ENCODE measurements around the gene C9.

Gene C9

DNA sequence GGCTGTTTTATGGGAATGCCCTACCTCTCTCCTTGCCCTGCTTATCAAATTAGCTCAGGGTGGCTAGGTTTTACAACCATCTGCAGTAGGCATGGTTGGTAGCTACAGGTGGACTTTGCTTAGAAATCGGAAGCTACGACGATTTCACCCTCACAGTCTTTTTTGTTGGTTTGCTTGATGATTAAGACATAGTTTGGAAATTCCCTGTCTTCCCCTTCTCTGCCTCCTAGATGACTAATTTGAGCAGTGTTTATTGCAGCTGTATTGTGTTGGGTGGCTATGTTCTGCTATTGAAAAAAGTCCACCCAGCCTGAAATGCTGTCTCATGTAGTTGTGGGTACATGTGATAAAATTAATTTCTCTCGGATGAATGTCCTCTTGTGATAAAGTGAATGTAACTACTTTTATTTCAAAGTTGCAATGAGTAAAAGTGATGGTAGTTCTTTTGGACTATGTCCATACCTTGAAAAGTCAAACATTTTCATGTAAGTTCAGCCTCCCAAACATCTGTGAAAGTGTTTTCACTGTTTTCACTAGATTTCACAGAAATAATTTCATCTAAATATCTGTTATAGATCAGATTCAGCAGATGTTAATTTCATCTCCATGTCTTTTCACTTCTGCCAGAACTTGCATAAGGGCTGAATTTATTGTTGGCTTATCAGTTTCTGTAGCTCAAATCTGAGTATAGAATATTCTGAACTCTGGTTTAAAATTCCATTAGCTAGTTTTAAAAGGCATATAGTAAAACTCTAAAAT is 107.6 kb downstream of the C9 start:
- Histone ChIP-seq H3K4me3 (ENCODE audit: low read depth, low read length) (no peak overlapping the region), H3K9me3 (no peaks in the 10 kb centered on the region), H3K36me3 (no peaks in the 10 kb centered on the region), H3K4me1 (no peaks in the 10 kb centered on the region), H3K27me3 (no peaks in the 10 kb centered on the region; the same call in 1 of the 2 replicates)
- TF ChIP-seq, protein P1, sequence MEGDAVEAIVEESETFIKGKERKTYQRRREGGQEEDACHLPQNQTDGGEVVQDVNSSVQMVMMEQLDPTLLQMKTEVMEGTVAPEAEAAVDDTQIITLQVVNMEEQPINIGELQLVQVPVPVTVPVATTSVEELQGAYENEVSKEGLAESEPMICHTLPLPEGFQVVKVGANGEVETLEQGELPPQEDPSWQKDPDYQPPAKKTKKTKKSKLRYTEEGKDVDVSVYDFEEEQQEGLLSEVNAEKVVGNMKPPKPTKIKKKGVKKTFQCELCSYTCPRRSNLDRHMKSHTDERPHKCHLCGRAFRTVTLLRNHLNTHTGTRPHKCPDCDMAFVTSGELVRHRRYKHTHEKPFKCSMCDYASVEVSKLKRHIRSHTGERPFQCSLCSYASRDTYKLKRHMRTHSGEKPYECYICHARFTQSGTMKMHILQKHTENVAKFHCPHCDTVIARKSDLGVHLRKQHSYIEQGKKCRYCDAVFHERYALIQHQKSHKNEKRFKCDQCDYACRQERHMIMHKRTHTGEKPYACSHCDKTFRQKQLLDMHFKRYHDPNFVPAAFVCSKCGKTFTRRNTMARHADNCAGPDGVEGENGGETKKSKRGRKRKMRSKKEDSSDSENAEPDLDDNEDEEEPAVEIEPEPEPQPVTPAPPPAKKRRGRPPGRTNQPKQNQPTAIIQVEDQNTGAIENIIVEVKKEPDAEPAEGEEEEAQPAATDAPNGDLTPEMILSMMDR (IDR thresholded peaks at IDR 0.05; ENCODE audit: low read depth, low read length): no peak
- no peak for DNase-seq

DNA sequence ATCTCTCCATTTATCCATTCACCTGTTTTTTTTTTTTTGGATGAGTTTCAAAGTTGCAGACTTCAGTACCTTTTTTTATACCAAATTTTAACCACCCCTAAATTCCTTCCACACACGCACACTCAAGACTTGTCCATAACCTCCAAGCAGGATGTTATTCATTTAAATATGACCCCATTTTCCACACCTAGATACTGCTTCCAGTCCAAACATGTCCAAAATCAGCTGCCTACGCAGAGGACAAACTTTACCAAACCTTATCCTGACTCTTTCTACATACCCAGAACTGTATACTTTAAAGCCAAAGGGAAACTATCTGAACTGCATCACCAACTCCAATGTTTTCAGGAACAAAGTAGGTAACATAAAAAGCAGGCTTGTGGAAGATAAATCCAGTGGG is 108.9 kb downstream of the C9 start:
- H3K9me3 ChIP-seq: no peaks in the 10 kb centered on the region
- TF ChIP-seq, protein P1 (IDR thresholded peaks at IDR 0.05; ENCODE audit: low read depth, low read length): no peak
- no peaks in the 10 kb centered on the region for H3K4me1 ChIP-seq
- H3K4me3 ChIP-seq (ENCODE audit: low read depth, low read length): no peak overlapping the region
- H3K27me3 ChIP-seq: no peaks in the 10 kb centered on the region; the same call in 1 of the 2 replicates
- no peak for DNase-seq
- no peaks in the 10 kb centered on the region for H3K36me3 ChIP-seq

DNA sequence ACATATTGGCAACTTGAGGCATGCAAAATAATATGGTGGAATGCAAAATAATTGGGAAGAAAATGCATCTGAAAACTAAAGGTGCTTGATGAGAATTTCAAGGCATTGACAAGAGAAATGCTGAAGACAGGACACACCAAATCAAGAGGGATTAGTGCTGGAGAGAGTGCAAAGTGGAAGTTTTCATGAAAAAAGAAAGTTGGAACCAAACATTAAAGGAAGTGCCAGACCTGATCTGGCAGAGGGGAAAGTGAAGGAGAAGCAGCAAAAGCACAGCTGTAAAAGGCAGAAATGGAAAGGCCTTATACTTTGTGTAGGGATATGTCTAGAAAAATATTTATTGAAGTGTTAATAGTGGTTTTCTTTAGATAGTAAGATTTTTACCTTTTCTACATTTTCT is 109.6 kb downstream of the C9 start:
- no peak overlapping the region for H3K4me3 ChIP-seq (ENCODE audit: low read depth, low read length)
- H3K36me3 ChIP-seq: no peaks in the 10 kb centered on the region
- no peaks in the 10 kb centered on the region; the same call in 1 of the 2 replicates for H3K27me3 ChIP-seq
- H3K4me1 ChIP-seq: no peaks in the 10 kb centered on the region
- no peak for DNase-seq
- no peaks in the 10 kb centered on the region for H3K9me3 ChIP-seq
- TF ChIP-seq, protein P1 (IDR thresholded peaks at IDR 0.05; ENCODE audit: low read depth, low read length): no peak

GRCh38 chr5:39253196-39253595 is 111.1 kb downstream of the C9 start:
- TF ChIP-seq, protein P1 (IDR thresholded peaks at IDR 0.05; ENCODE audit: low read depth, low read length): no peak
- Histone ChIP-seq H3K4me3 (ENCODE audit: low read depth, low read length) (no peak overlapping the region), H3K9me3 (no peaks in the 10 kb centered on the region), H3K4me1 (no peaks in the 10 kb centered on the region), H3K27me3 (no peaks in the 10 kb centered on the region; the same call in 1 of the 2 replicates), H3K36me3 (no peaks in the 10 kb centered on the region)
- DNase-seq: no peak

DNA sequence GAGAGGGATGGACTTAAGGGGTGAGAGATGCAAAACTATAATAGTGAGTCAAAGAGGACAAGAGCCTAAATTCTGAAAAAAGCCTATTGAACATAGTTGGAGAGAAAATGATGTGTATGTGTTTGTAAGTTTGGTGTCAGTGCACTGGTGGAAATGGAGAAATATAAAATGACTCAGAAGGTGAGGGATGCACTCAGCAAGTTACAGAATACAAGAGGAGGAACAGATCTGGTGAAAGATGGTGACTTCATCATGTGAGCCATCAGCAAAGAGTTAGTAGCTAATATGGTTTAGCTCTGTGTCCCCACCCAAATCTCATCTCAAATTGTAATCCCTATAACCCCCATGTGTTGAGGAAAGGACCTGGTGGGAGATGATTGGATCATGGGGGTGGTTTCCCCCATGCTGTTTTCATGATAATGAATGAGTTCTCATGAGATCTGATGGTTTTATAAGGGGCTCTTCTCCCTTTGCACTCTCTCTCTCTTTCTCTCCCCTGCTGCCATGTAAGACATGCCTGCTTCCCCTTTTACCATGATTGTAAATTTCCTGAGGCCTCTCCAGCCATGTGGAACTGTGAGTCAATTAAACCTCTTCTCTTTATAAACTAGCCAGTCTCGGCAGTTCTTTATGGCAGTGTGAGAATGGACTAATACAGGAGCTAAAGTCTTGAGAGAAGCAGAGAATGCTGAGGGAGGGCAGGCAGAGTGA is 114.6 kb downstream of the C9 start:
- H3K4me3 ChIP-seq (ENCODE audit: low read depth, low read length): no peak overlapping the region
- TF ChIP-seq, protein P1 (IDR thresholded peaks at IDR 0.05; ENCODE audit: low read depth, low read length): no peak
- no peaks in the 10 kb centered on the region for H3K4me1 ChIP-seq
- no peak for DNase-seq
- no peaks in the 10 kb centered on the region for H3K36me3 ChIP-seq
- no peaks in the 10 kb centered on the region for H3K27me3 ChIP-seq
- no peaks in the 10 kb centered on the region for H3K9me3 ChIP-seq

DNA sequence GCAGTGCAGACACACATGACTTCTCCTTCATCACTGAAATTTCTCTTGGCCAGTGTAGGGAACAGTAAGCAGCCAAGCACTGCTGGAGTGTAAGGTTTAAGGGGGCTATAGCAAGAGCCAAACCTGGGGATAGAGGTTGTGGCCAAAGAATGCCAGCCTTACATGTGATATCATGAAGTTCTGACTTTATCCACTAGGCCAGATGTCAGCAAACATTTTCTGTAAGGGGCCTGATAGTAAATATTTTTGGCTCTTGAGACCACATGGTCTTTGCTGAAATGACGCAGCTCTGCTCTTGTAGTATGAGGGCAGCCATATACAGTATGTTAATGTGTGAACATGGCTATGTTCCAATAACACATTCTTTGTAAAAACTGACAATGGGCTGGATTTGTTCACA is 115.2 kb downstream of the C9 start:
- Histone ChIP-seq H3K4me3 (ENCODE audit: low read depth, low read length) (no peak overlapping the region), H3K4me1 (no peaks in the 10 kb centered on the region), H3K9me3 (no peaks in the 10 kb centered on the region), H3K36me3 (no peaks in the 10 kb centered on the region), H3K27me3 (no peaks in the 10 kb centered on the region)
- DNase-seq: no peak
- TF ChIP-seq, protein P1 (IDR thresholded peaks at IDR 0.05; ENCODE audit: low read depth, low read length): no peak
